Colonic mucosa (tissue), 4 donors: ENCODE measurements around the gene TRMT112. TPM values are rescaled to one million over a fixed set of nuclear protein-coding genes. Genes with fewer than 3 reads are reported as not detected.
A peak's percentile ranks its signal among the peaks of the same experiment; 100 is the strongest.
"Not testable (repeated sequence)": the region's sequence is repeated elsewhere in the genome, so short reads cannot be mapped to it uniquely, and the experiment has no call there.

Experiments used
- DNase-seq: peaks from one replicate; pipeline ENCODE4 v3.0.0-alpha.2; 2020
- H3K27ac ChIP-seq: fragments of 200-600 bp; one replicate; pipeline ENCODE4 v1.8.0; 2021
- H3K27me3 ChIP-seq: fragments of 200-600 bp; one replicate; pipeline ENCODE4 v1.8.0; 2021
- H3K36me3 ChIP-seq: fragments of 200-600 bp; one replicate; pipeline ENCODE4 v1.8.0; 2021
- H3K4me1 ChIP-seq: fragments of 200-600 bp; one replicate; pipeline ENCODE4 v1.8.0; 2021; ENCODE audit warnings: mild to moderate bottlenecking
- H3K4me3 ChIP-seq: fragments of 200-600 bp; one replicate; pipeline ENCODE4 v1.8.0; 2021
- H3K9ac ChIP-seq, 2 donors: one replicate each; pipeline ENCODE4 v1.7.0; 2013; ENCODE audit warnings: control low read depth in 2 of 2, low read depth in 2 of 2, low read length in 2 of 2
- H3K9me3 ChIP-seq: fragments of 200-600 bp; one replicate; pipeline ENCODE4 v1.8.0; 2021
- CTCF ChIP-seq: fragments of 200-600 bp; IDR thresholded peaks from one replicate; pipeline ENCODE4 v1.8.0; 2022; ENCODE audit warnings: antibody characterized with exemption, mild to moderate bottlenecking
- intact Hi-C: fragments of 100-400 bp; cut with DNase I; formaldehyde crosslinking; loops from one replicate; pipeline ENCODE4 v1.14.1; 2022
- total RNA-seq, 2 donors: library from RNA; stranded (reverse); fragmentation: NEBNext Ultra II Directional in 1 of 2; extraction: Animal tissue kit (Norgen Biotek cat#: 25700) in 1 of 2; gene quantifications; one replicate each; pipeline ENCODE4 v1.2.1, GENCODE V29; 2021
- donor health status: healthy.
- donor health status: DM: no; HTN: no; CAD: no.
- donor health status: DM: no; HTN: no; CAD: no.

TRMT112 gene
- total RNA-seq, 2 donors from 2014 or later = 75.9 to 184 TPM

GRCh38 chr11:64314805-64315561, 2.4 kb downstream of the TRMT112 start:
- H3K4me1 ChIP-seq = peaks cover 12% of the 10 kb centered on the region

GRCh38 chr11:64314146-64314804, 3.1 kb downstream of the TRMT112 start:
- no peaks in the 10 kb centered on the region for H3K27me3 ChIP-seq
- H3K4me1 ChIP-seq = peaks cover 12% of the 10 kb centered on the region
- H3K27ac ChIP-seq = peak overlapping the region; percentile 12
- TF ChIP-seq CTCF = no peak
- H3K9ac ChIP-seq = peak overlapping the region in 1 of 2 donors; percentile 3
- no peak for DNase-seq
- H3K36me3 ChIP-seq = no peaks in the 10 kb centered on the region
- H3K4me3 ChIP-seq = no peak overlapping the region
- no peaks in the 10 kb centered on the region for H3K9me3 ChIP-seq
- intact Hi-C loops = no loop called here

More at GRCh38 chr11:64314805-64315561, 2.4 kb downstream of the TRMT112 start:
- Histone ChIP-seq H3K9ac (no peak overlapping the region), H3K36me3 (no peaks in the 10 kb centered on the region), H3K9me3 (no peaks in the 10 kb centered on the region), H3K27ac (no peak overlapping the region), H3K4me3 (no peak overlapping the region), H3K27me3 (no peaks in the 10 kb centered on the region)
- no peak for TF ChIP-seq CTCF
- DNase-seq = no peak
- intact Hi-C loops = loop anchor here (5.0 kb wide), 1 partner anchor 42 kb away; the partner anchor contains the start of gene RPS6KA4

GRCh38 chr11:64313491-64314145, 3.7 kb downstream of the TRMT112 start:
- Histone ChIP-seq H3K27ac (peak overlapping the region; percentile 12), H3K9ac (peak overlapping the region; percentile 1 to 3), H3K4me3 (no peak overlapping the region), H3K4me1 (peaks cover 12% of the 10 kb centered on the region), H3K9me3 (no peaks in the 10 kb centered on the region), H3K36me3 (no peaks in the 10 kb centered on the region), H3K27me3 (no peaks in the 10 kb centered on the region)
- intact Hi-C loops = no loop called here
- TF ChIP-seq CTCF = no peak
- DNase-seq = no peak

DNA sequence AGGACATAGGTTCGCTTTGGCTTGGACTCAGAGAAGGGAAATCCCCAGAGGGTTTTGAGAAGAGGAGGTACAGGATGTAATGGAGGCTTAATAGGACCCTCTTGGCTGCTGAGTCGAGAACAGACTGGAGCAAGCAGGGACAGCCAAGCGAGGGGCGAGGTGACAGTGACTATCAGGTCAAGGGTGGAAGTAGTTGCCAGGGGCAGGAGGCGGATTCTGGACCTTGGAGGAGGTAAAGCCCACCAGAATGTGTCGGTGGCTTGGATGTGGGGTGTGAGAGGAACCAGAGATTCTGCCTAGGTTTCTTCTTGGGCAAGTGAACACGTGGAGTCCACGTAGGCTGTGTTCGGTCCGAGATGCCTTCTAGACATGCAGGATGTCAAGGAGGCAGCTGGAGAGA, 4.4 kb downstream of the TRMT112 start:
- TF ChIP-seq CTCF = no peak
- no peaks in the 10 kb centered on the region for H3K27me3 ChIP-seq
- peaks cover 12% of the 10 kb centered on the region for H3K4me1 ChIP-seq
- DNase-seq = no peak
- intact Hi-C loops = no loop called here
- no peaks in the 10 kb centered on the region for H3K9me3 ChIP-seq
- peak overlapping the region in 1 of 2 donors; percentile 1 for H3K9ac ChIP-seq
- no peak overlapping the region for H3K4me3 ChIP-seq
- no peaks in the 10 kb centered on the region for H3K36me3 ChIP-seq
- peak overlapping the region; percentile 12 for H3K27ac ChIP-seq

DNA sequence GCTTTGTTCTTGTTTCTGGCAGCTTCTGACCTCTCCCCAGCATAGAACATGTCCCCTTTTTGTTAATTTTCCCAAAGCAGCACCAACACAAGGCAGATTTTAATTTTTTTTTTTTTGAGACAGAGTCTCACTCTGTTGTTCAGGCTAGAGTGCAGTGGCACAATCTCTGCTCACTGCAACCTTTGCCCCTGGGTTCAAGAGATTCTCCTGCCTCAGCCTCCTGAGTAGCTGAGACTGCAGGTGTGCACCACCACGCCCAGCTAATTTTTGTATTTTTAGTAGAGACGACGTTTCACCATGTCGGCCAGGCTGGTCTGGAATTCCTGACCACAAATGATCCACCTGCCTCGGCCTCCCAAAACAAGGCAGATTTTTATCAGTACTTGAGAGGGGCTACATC, 9.6 kb downstream of the TRMT112 start:
- H3K27ac ChIP-seq, H3K4me3 ChIP-seq: not testable (repeated sequence)
- peak overlapping the region; percentile 65 to 98 for H3K9ac ChIP-seq

More for the DNA sequence above, 9.6 kb downstream of the TRMT112 start:
- H3K9me3 ChIP-seq, intact Hi-C loops, DNase-seq, H3K27me3 ChIP-seq, H3K36me3 ChIP-seq: not testable (repeated sequence)
- H3K4me1 ChIP-seq = peaks cover 13% of the 10 kb centered on the region
